Left colon (tissue), 2 donors: ENCODE measurements around the gene NLRP3. TPM values are rescaled to one million over a fixed set of nuclear protein-coding genes. Genes with fewer than 3 reads are reported as not detected.

Experiments used
- ATAC-seq: fragments of 200-7000 bp; cut with Tn5 transposase; one replicate; pipeline ENCODE4 v1.9.1; 2020; ENCODE audit warnings: mild to moderate bottlenecking, moderate library complexity
- DNase-seq, 2 donors: peaks; one replicate each; pipeline ENCODE4 v3.0.0-alpha.2; 2020
- intact Hi-C, 2 donors: fragments of 100-400 bp; cut with DNase I in 1 of 2; cut with micrococcal nuclease in 1 of 2; formaldehyde crosslinking; loops; one replicate each; pipeline versions ENCODE4 v1.11.2 to v1.14.0; 2022; cut with DNase I, micrococcal nuclease
- total RNA-seq, 2 donors: library from RNA; stranded (reverse); fragmentation: NEBNext Ultra II Directional; extraction: Animal tissue kit (Norgen Biotek cat#: 25700); gene quantifications; one replicate each; pipeline ENCODE4 v1.2.1, GENCODE V29; 2021
- donor health status: DM: no; HTN: no; CAD: no.
- donor health status: DM: yes; HTN: yes; CAD: no.

Gene NLRP3
- total RNA-seq, 2 donors from 2014 or later = 0.61 to 2.7 TPM

- peak; percentile 84 for ATAC-seq
These were observed 80.8 kb downstream of the NLRP3 start for GRCh38 chr1:247496581-247497285.

More at GRCh38 chr1:247496581-247497285, 80.8 kb downstream of the NLRP3 start:
- intact Hi-C loops = no loop called here
- no peak for DNase-seq

Other genes starting within 250 kb of the NLRP3 start
- gene ZNF124, start 244.2 kb upstream of the NLRP3 start, total RNA-seq = 10 to 100 TPM; 36.9 to 62.3 TPM
- gene VN1R5, start 160.1 kb upstream of the NLRP3 start, total RNA-seq = not detected
- 10 to 100 TPM; 11.4 to 14.1 TPM for gene ZNF496, start 84.3 kb upstream of the NLRP3 start, total RNA-seq
- gene OR2B11, start 41.9 kb downstream of the NLRP3 start, total RNA-seq = not detected
- not detected for gene OR2C3, start 120.3 kb downstream of the NLRP3 start, total RNA-seq
- under 1 TPM; 0.18 to 0.67 TPM for gene GCSAML, start 133.0 kb downstream of the NLRP3 start, total RNA-seq
- gene OR2G2, start 172.2 kb downstream of the NLRP3 start, total RNA-seq = not detected
- not detected for gene OR2G3, start 189.4 kb downstream of the NLRP3 start, total RNA-seq